HUES6 (cell line): Measurements from ENCODE around the gene CAMLG.
A peak's percentile ranks its signal among the peaks of the same experiment; 100 is the strongest.

Experiments used
- H3K27ac ChIP-seq: 2 replicates; pipeline ENCODE4 v1.7.0; 2013; ENCODE audit warnings: low read depth, mild to moderate bottlenecking, low read length, inconsistent platforms
- H3K27me3 ChIP-seq: 2 replicates; pipeline ENCODE4 v1.6.1; 2013; ENCODE audit warnings: low read length; ENCODE audit not compliant: control insufficient read depth, insufficient read depth
- H3K36me3 ChIP-seq: 2 replicates; pipeline ENCODE4 v1.6.1; 2013; ENCODE audit warnings: low read length; ENCODE audit not compliant: control insufficient read depth, insufficient read depth
- H3K4me1 ChIP-seq: 2 replicates; pipeline ENCODE4 v1.6.1; 2013; ENCODE audit warnings: low read length; ENCODE audit not compliant: control insufficient read depth, insufficient read depth
- H3K4me3 ChIP-seq: 2 replicates; pipeline ENCODE4 v1.5.1; 2013; ENCODE audit warnings: low read depth, low read length
- H3K9ac ChIP-seq: one replicate; pipeline ENCODE4 v1.6.1; 2013; ENCODE audit warnings: mild to moderate bottlenecking, low read length
- H3K9me3 ChIP-seq: 2 replicates; pipeline ENCODE4 v1.6.1; 2013; ENCODE audit warnings: low read depth, low read length; ENCODE audit not compliant: control insufficient read depth, insufficient read depth

Gene CAMLG

GRCh38 chr5:134784241-134784920 is 46.0 kb downstream of the CAMLG start:
- H3K36me3 ChIP-seq, result peaks cover 96% of the 10 kb centered on the region
- peak overlapping the region; percentile 26 for H3K9ac ChIP-seq
- peak overlapping the region; percentile 92 for H3K27ac ChIP-seq

GRCh38 chr5:134784946-134785620 is 46.7 kb downstream of the CAMLG start:
- peaks cover 14% of the 10 kb centered on the region for H3K4me1 ChIP-seq
- H3K9me3 ChIP-seq, result no peaks in the 10 kb centered on the region
- peaks cover 96% of the 10 kb centered on the region for H3K36me3 ChIP-seq
- H3K9ac ChIP-seq, result peak overlapping the region; percentile 26
- peak overlapping the region; percentile 23; the same call in 1 of the 2 replicates for H3K4me3 ChIP-seq
- H3K27me3 ChIP-seq, result no peaks in the 10 kb centered on the region
- peak overlapping the region; percentile 92 for H3K27ac ChIP-seq

More at GRCh38 chr5:134784241-134784920, 46.0 kb downstream of the CAMLG start:
- Histone ChIP-seq H3K27me3 (no peaks in the 10 kb centered on the region), H3K9me3 (no peaks in the 10 kb centered on the region), H3K4me1 (peaks cover 14% of the 10 kb centered on the region), H3K4me3 (peak overlapping the region; percentile 23; the same call in 1 of the 2 replicates)

- H3K4me1 ChIP-seq, result peaks cover 14% of the 10 kb centered on the region
- no peaks in the 10 kb centered on the region for H3K27me3 ChIP-seq
- H3K36me3 ChIP-seq, result peaks cover 98% of the 10 kb centered on the region
- H3K9me3 ChIP-seq, result no peaks in the 10 kb centered on the region
- no peak overlapping the region for H3K9ac ChIP-seq
- H3K4me3 ChIP-seq, result no peak overlapping the region
- H3K27ac ChIP-seq, result no peak overlapping the region
Measured at GRCh38 chr5:134787692-134788091, 49.3 kb downstream of the CAMLG start.

GRCh38 chr5:134791580-134791979 is 53.2 kb downstream of the CAMLG start:
- Histone ChIP-seq H3K9me3 (no peaks in the 10 kb centered on the region), H3K27ac (no peak overlapping the region), H3K36me3 (peaks cover 98% of the 10 kb centered on the region), H3K27me3 (no peaks in the 10 kb centered on the region), H3K9ac (no peak overlapping the region), H3K4me1 (no peaks in the 10 kb centered on the region), H3K4me3 (no peak overlapping the region)

GRCh38 chr5:134792286-134792685 is 53.9 kb downstream of the CAMLG start:
- no peaks in the 10 kb centered on the region for H3K27me3 ChIP-seq
- H3K36me3 ChIP-seq, result peaks cover 96% of the 10 kb centered on the region
- no peaks in the 10 kb centered on the region for H3K4me1 ChIP-seq
- H3K9me3 ChIP-seq, result no peaks in the 10 kb centered on the region
- no peak overlapping the region for H3K27ac ChIP-seq
- H3K4me3 ChIP-seq, result no peak overlapping the region
- H3K9ac ChIP-seq, result no peak overlapping the region

- Histone ChIP-seq H3K27ac (no peak overlapping the region), H3K9ac (no peak overlapping the region), H3K4me1 (no peaks in the 10 kb centered on the region), H3K36me3 (peaks cover 93% of the 10 kb centered on the region), H3K9me3 (no peaks in the 10 kb centered on the region), H3K4me3 (no peak overlapping the region), H3K27me3 (no peaks in the 10 kb centered on the region)
Measured at GRCh38 chr5:134793111-134793510, 54.8 kb downstream of the CAMLG start.

GRCh38 chr5:134794082-134794481 is 55.7 kb downstream of the CAMLG start:
- H3K9me3 ChIP-seq, result no peaks in the 10 kb centered on the region
- H3K27me3 ChIP-seq, result no peaks in the 10 kb centered on the region
- no peak overlapping the region for H3K4me3 ChIP-seq
- H3K9ac ChIP-seq, result no peak overlapping the region
- H3K4me1 ChIP-seq, result no peaks in the 10 kb centered on the region
- H3K27ac ChIP-seq, result no peak overlapping the region
- peaks cover 93% of the 10 kb centered on the region for H3K36me3 ChIP-seq

GRCh38 chr5:134794819-134795218 is 56.5 kb downstream of the CAMLG start:
- Histone ChIP-seq H3K27ac (no peak overlapping the region), H3K36me3 (peaks cover 92% of the 10 kb centered on the region), H3K4me3 (no peak overlapping the region)

GRCh38 chr5:134798468-134798867 is 60.1 kb downstream of the CAMLG start:
- Histone ChIP-seq H3K27me3 (no peaks in the 10 kb centered on the region), H3K9me3 (no peaks in the 10 kb centered on the region), H3K4me3 (no peak overlapping the region), H3K9ac (no peak overlapping the region), H3K36me3 (peaks cover 89% of the 10 kb centered on the region), H3K4me1 (no peaks in the 10 kb centered on the region), H3K27ac (no peak overlapping the region)

More at GRCh38 chr5:134794819-134795218, 56.5 kb downstream of the CAMLG start:
- H3K9me3 ChIP-seq, result no peaks in the 10 kb centered on the region
- H3K27me3 ChIP-seq, result no peaks in the 10 kb centered on the region
- H3K9ac ChIP-seq, result no peak overlapping the region
- H3K4me1 ChIP-seq, result no peaks in the 10 kb centered on the region
